H1 (cell line): ENCODE measurements around the gene SHCBP1L. TPM values are rescaled to one million over a fixed set of nuclear protein-coding genes. Genes with fewer than 3 reads are reported as not detected.

Experiments
- CTCF ChIA-PET: fragments of 300-600 bp; sonication (Branson Sonifier 250); formaldehyde crosslinking; loops from one replicate; lab custom pipeline; 2021; ENCODE audit not compliant: partially characterized antibody; lab: Charles Lee
- POLR2A ChIA-PET: fragments of 300-600 bp; sonication (Branson Sonifier 250); formaldehyde crosslinking; loops from one replicate; lab custom pipeline; 2021; ENCODE audit warnings: inconsistent platforms; ENCODE audit not compliant: partially characterized antibody; lab: Charles Lee
- DNase-seq, 2 experiments: peaks; one replicate each; pipeline versions ENCODE4 v3.0.0 to v3.0.0-alpha.2; 2010 to 2022; ENCODE audit warnings: low spot score in 2 of 2, low read depth in 1 of 2, mixed read lengths in 1 of 2
- FAIRE-seq: peaks from 2 replicates; lab custom pipeline; 2011; peaks lifted over from hg19 to GRCh38; lab: Jason Lieb, UNC
- H2AFZ ChIP-seq: 2 replicates; pipeline ENCODE4 v1.8.1; 2012; ENCODE audit warnings: low read length, inconsistent platforms
- H2AK5ac ChIP-seq: 2 replicates; pipeline ENCODE4 v1.6.1; 2013; ENCODE audit warnings: low read depth, low read length
- H2BK120ac ChIP-seq: replicated peaks from 2 replicates; pipeline ENCODE3; 2013; ENCODE audit warnings: low read depth, low read length, inconsistent platforms
- H2BK12ac ChIP-seq: 2 replicates; pipeline ENCODE4 v1.6.1; 2013; ENCODE audit warnings: low read depth, low read length
- H2BK15ac ChIP-seq: 2 replicates; pipeline ENCODE4 v1.6.1; 2013; ENCODE audit warnings: low read length
- H2BK20ac ChIP-seq: 2 replicates; pipeline ENCODE4 v1.6.1; 2013; ENCODE audit warnings: low read length
- H2BK5ac ChIP-seq: 2 replicates; pipeline ENCODE4 v1.6.1; 2013; ENCODE audit warnings: low read depth, low read length
- H3K14ac ChIP-seq: 2 replicates; pipeline ENCODE4 v1.6.1; 2013; ENCODE audit warnings: inconsistent platforms; ENCODE audit not compliant: insufficient read length
- H3K18ac ChIP-seq: 2 replicates; pipeline ENCODE4 v1.6.1; 2013; ENCODE audit warnings: low read length; ENCODE audit errors: extremely low read depth
- H3K23ac ChIP-seq: 2 replicates; pipeline ENCODE4 v1.6.1; 2013; ENCODE audit warnings: inconsistent platforms; ENCODE audit not compliant: insufficient read length
- H3K23me2 ChIP-seq: 2 replicates; pipeline ENCODE4 v1.6.1; 2013; ENCODE audit warnings: low read depth, low read length
- H3K27ac ChIP-seq: 2 replicates; pipeline ENCODE4 v1.6.1; 2011; ENCODE audit warnings: low read depth, low read length, inconsistent platforms
- H3K27me3 ChIP-seq, 4 experiments: replicated peaks in 1 of 4; 1 replicate in 1 of 4; 2 replicates in 3 of 4; pipeline versions ENCODE4 v1.6.1 to v1.8.1; 2011 to 2013; ENCODE audit warnings: low read length in 3 of 4, mild to moderate bottlenecking in 3 of 4, inconsistent platforms in 2 of 4, mixed read lengths in 2 of 4, moderate library complexity in 1 of 4; ENCODE audit not compliant: control insufficient read depth in 3 of 4, insufficient read depth in 3 of 4; ENCODE audit errors: extremely low read depth in 1 of 4
- H3K36me3 ChIP-seq, 4 experiments: 2 replicates each; pipeline versions ENCODE4 v1.6.1 to v1.8.1; 2011 to 2013; ENCODE audit warnings: mild to moderate bottlenecking in 4 of 4, low read length in 3 of 4, moderate library complexity in 2 of 4, control low read depth in 1 of 4, inconsistent platforms in 1 of 4; ENCODE audit not compliant: insufficient read depth in 4 of 4, control insufficient read depth in 2 of 4
- H3K4ac ChIP-seq: replicated peaks from 2 replicates; pipeline ENCODE3; 2013; ENCODE audit warnings: low read length, low read depth, mixed read lengths, inconsistent platforms; ENCODE audit not compliant: insufficient read length
- H3K4me1 ChIP-seq, 4 experiments: replicated peaks in 1 of 4; 1 replicate in 1 of 4; 2 replicates in 3 of 4; pipeline versions ENCODE4 v1.6.1 to v1.8.1; 2011 to 2013; ENCODE audit warnings: low read length in 3 of 4, inconsistent platforms in 2 of 4, mixed read lengths in 1 of 4; ENCODE audit not compliant: insufficient read depth in 4 of 4, control insufficient read depth in 3 of 4
- H3K4me2 ChIP-seq, 2 experiments: 2 replicates each; pipeline versions ENCODE4 v1.6.1 to v1.8.1; 2011 to 2013; ENCODE audit warnings: low read depth in 2 of 2, low read length in 2 of 2, control low read depth in 1 of 2, inconsistent platforms in 1 of 2, mild to moderate bottlenecking in 1 of 2; ENCODE audit not compliant: insufficient read depth in 1 of 2
- H3K4me3 ChIP-seq, 4 experiments: fragments of 200-600, 300-600 bp in 1 of 4; sonication (generic), shearing (Covaris generic), sonication (Bioruptor Twin) in 1 of 4; 2 replicates each; pipeline versions ENCODE4 v1.5.1 to v1.8.1; 2011 to 2016; ENCODE audit warnings: low read length in 4 of 4, low read depth in 3 of 4, control low read depth in 2 of 4, inconsistent platforms in 2 of 4, mild to moderate bottlenecking in 2 of 4, mixed read lengths in 1 of 4, moderate library complexity in 1 of 4; ENCODE audit not compliant: insufficient read depth in 2 of 4; ENCODE audit errors: extremely low read depth in 1 of 4
- H3K56ac ChIP-seq: replicated peaks from 2 replicates; pipeline ENCODE3; 2013; ENCODE audit warnings: low read depth, mild to moderate bottlenecking, mixed read lengths, low read length, inconsistent platforms; ENCODE audit not compliant: insufficient read length
- H3K79me1 ChIP-seq: 2 replicates; pipeline ENCODE4 v1.6.1; 2013; ENCODE audit warnings: low read depth, low read length, control low read depth
- H3K79me2 ChIP-seq, 2 experiments: 2 replicates each; pipeline versions ENCODE4 v1.6.1 to v1.8.1; 2012 to 2013; ENCODE audit warnings: low read length in 2 of 2, mild to moderate bottlenecking in 2 of 2, inconsistent platforms in 1 of 2; ENCODE audit not compliant: insufficient read depth in 2 of 2, control insufficient read depth in 1 of 2
- H3K9ac ChIP-seq, 4 experiments: replicated peaks in 1 of 4; 1 replicate in 1 of 4; 2 replicates in 3 of 4; pipeline versions ENCODE4 v1.6.1 to v1.8.1; 2011 to 2013; ENCODE audit warnings: low read depth in 3 of 4, low read length in 3 of 4, control low read depth in 2 of 4, mild to moderate bottlenecking in 2 of 4, moderate library complexity in 2 of 4, inconsistent platforms in 1 of 4; ENCODE audit errors: extremely low read depth in 1 of 4
- H3K9me3 ChIP-seq, 2 experiments: 2 replicates each; pipeline versions ENCODE4 v1.6.1 to v1.8.1; 2012 to 2013; ENCODE audit warnings: mild to moderate bottlenecking in 2 of 2, moderate library complexity in 2 of 2, control low read depth in 1 of 2, inconsistent platforms in 1 of 2, low read depth in 1 of 2, low read length in 1 of 2, mixed read lengths in 1 of 2; ENCODE audit not compliant: insufficient read depth in 2 of 2
- H4K20me1 ChIP-seq, 2 experiments: replicated peaks in 1 of 2; 2 replicates each; pipeline versions ENCODE3 to v1.8.1; 2011 to 2013; ENCODE audit warnings: inconsistent platforms in 2 of 2, low read length in 2 of 2, mild to moderate bottlenecking in 1 of 2; ENCODE audit not compliant: insufficient read depth in 2 of 2, control insufficient read depth in 1 of 2
- H4K5ac ChIP-seq: 2 replicates; pipeline ENCODE4 v1.6.1; 2013; ENCODE audit warnings: low read length, low read depth, mixed read lengths, inconsistent platforms; ENCODE audit not compliant: insufficient read length
- H4K8ac ChIP-seq: 2 replicates; pipeline ENCODE4 v1.8.0; 2013; ENCODE audit warnings: mild to moderate bottlenecking, moderate library complexity, low read length, inconsistent platforms; ENCODE audit not compliant: insufficient read depth; ENCODE audit errors: extremely low read depth
- H4K91ac ChIP-seq: replicated peaks from 2 replicates; pipeline ENCODE3; 2013; ENCODE audit warnings: low read length, mixed read lengths, inconsistent platforms; ENCODE audit not compliant: insufficient read length
- GTF2F1 ChIP-seq: IDR thresholded peaks from 2 replicates; pipeline ENCODE4 v1.6.1; 2012; ENCODE audit warnings: low read depth, low read length, improper control_type of control experiment, borderline replicate concordance
- SP4 ChIP-seq: IDR thresholded peaks from 2 replicates; pipeline ENCODE4 v1.6.1; 2012; ENCODE audit warnings: low read length, inconsistent platforms
- polyA plus RNA-seq, 7 experiments: library from polyadenylated mRNA; depleted of rRNA in 3 of 7; stranded (reverse) in 5 of 7; unstranded in 2 of 7; fragments of >200 nt in 5 of 7; fragments of 200-250 nt in 2 of 7; gene quantifications; 1 replicate in 5 of 7; 2 replicates in 1 of 7; 4 replicates in 1 of 7; pipeline versions ENCODE4 v1.2.1 to v1.2.3, GENCODE V29; 2011 to 2013; ENCODE audit warnings: missing spikeins in 2 of 7, mixed read lengths in 2 of 7
- total RNA-seq: library from RNA; stranded (reverse); fragmentation: NEBNext Ultra II Directional; extraction: Animal tissue kit (Norgen Biotek cat#: 25700); gene quantifications from 2 replicates; pipeline ENCODE4 v1.2.1, GENCODE V29; 2021

The SHCBP1L gene
- total and polyA plus RNA-seq, 2 of the 8 experiments (the other 6 are each of a cell fraction or from before 2014, with no cell fraction given): not detected

DNA sequence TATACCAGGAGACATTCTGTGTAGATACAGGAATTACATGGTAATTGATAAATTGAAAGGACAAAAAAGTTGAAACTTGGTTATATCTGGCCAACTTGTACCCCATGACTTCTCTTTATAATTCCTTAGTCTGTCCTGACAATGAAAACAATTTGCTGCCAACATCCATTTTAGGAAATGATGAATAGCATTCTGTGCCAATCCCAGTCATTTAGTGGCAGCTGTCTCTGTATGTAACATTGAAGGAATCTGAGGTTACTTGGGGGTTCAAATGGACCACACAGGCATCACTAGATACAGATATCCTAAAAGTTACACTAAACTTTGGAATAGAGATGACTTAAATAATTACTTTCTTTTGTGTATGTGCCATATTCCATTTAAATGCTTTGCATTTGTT, 75.6 kb downstream of the SHCBP1L start:
- H2BK20ac ChIP-seq: no peak overlapping the region
- no peak overlapping the region for H4K5ac ChIP-seq
- DNase-seq: no peak
- ChIA-PET CTCF (no interaction called here), POLR2A (interaction anchor here (1.0 to 7.0 kb wide), 8 partner anchors 8 to 29 kb away, joined by 4 to 34 read pairs (median 16); no protein-coding TSS in a partner anchor)
- no peak overlapping the region for H3K4ac ChIP-seq
- TF ChIP-seq SP4: no peak
- no peak for TF ChIP-seq GTF2F1
- no peak overlapping the region for H2BK120ac ChIP-seq
- no peak overlapping the region for H2BK15ac ChIP-seq
- H3K79me2 ChIP-seq: no peaks in the 10 kb centered on the region
- H3K9ac ChIP-seq: no peak overlapping the region
- H3K23me2 ChIP-seq: no peaks in the 10 kb centered on the region
- no peak overlapping the region for H3K18ac ChIP-seq
- no peak overlapping the region for H3K14ac ChIP-seq
- no peak overlapping the region for H3K56ac ChIP-seq
- H4K8ac ChIP-seq: no peak overlapping the region
- H3K4me1 ChIP-seq: no peaks in the 10 kb centered on the region
- H2AK5ac ChIP-seq: no peak overlapping the region
- no peak overlapping the region for H3K4me2 ChIP-seq
- H3K4me3 ChIP-seq: no peak overlapping the region
- no peak overlapping the region for H2BK12ac ChIP-seq
- H4K91ac ChIP-seq: no peak overlapping the region
- no peaks in the 10 kb centered on the region for H3K9me3 ChIP-seq
- no peak overlapping the region for H2BK5ac ChIP-seq
- no peak overlapping the region for H3K27ac ChIP-seq
- no peaks in the 10 kb centered on the region; the same call in 1 of the 2 replicates for H3K79me1 ChIP-seq
- H3K27me3 ChIP-seq: no peaks in the 10 kb centered on the region
- H3K36me3 ChIP-seq: peaks cover 60 to 100% (median 99%) of the 10 kb centered on the region in 4 experiments
- FAIRE-seq: no peak
- H2AFZ ChIP-seq: no peak overlapping the region
- no peak overlapping the region for H3K23ac ChIP-seq
- H4K20me1 ChIP-seq: peaks cover 6 to 9% of the 10 kb centered on the region in 2 experiments
